Hippocampal formation (tissue), 2 donors: ENCODE data around the gene TUBGCP6.

ENCODE experiments used
- DNase-seq, 2 donors: peaks; one replicate each; lab custom pipeline; 2025; lab: John Stamatoyannopoulos, UW

TUBGCP6 gene

GRCh38 chr22:50262973-50263617 lies 18.3 kb upstream of the TUBGCP6 start:
- no peak for DNase-seq

GRCh38 chr22:50262460-50262911 lies 17.7 kb upstream of the TUBGCP6 start:
- no peak for DNase-seq

- DNase-seq, result no peak
These were observed 17.0 kb upstream of the TUBGCP6 start, which contains the start of gene MAPK12 for GRCh38 chr22:50261615-50262459. Gene MAPK12, minus strand, starts transcription at chr22:50261683. Its CDS starts 174 bp downstream, at chr22:50261509.

- no peak for DNase-seq
These were observed 16.2 kb upstream of the TUBGCP6 start for GRCh38 chr22:50260801-50261614.

- DNase-seq, result no peak
These were observed 15.6 kb upstream of the TUBGCP6 start for GRCh38 chr22:50260434-50260800.

- no peak for DNase-seq
These were observed 14.5 kb upstream of the TUBGCP6 start for GRCh38 chr22:50259302-50259701.

GRCh38 chr22:50258361-50259292 lies 13.8 kb upstream of the TUBGCP6 start:
- DNase-seq, result no peak

GRCh38 chr22:50257451-50258360 lies 12.9 kb upstream of the TUBGCP6 start:
- DNase-seq, result no peak

- DNase-seq, result no peak
These were observed 12.2 kb upstream of the TUBGCP6 start for GRCh38 chr22:50257041-50257440.

GRCh38 chr22:50256258-50256862 lies 11.5 kb upstream of the TUBGCP6 start:
- DNase-seq, result no peak

GRCh38 chr22:50255607-50256006 lies 10.8 kb upstream of the TUBGCP6 start:
- DNase-seq, result no peak

- DNase-seq, result no peak
These were observed 10.3 kb upstream of the TUBGCP6 start for GRCh38 chr22:50255099-50255498.

- no peak for DNase-seq
These were observed 9.1 kb upstream of the TUBGCP6 start for GRCh38 chr22:50253941-50254340.

GRCh38 chr22:50253046-50253915 lies 8.5 kb upstream of the TUBGCP6 start:
- no peak for DNase-seq

- peak in 1 of 2 donors; percentile 36 for DNase-seq
These were observed 7.5 kb upstream of the TUBGCP6 start for GRCh38 chr22:50252082-50253045.

- no peak for DNase-seq
These were observed 6.8 kb upstream of the TUBGCP6 start for GRCh38 chr22:50251477-50252081.
